ENCODE results near the gene TREML2.

The TREML2 gene

DNA sequence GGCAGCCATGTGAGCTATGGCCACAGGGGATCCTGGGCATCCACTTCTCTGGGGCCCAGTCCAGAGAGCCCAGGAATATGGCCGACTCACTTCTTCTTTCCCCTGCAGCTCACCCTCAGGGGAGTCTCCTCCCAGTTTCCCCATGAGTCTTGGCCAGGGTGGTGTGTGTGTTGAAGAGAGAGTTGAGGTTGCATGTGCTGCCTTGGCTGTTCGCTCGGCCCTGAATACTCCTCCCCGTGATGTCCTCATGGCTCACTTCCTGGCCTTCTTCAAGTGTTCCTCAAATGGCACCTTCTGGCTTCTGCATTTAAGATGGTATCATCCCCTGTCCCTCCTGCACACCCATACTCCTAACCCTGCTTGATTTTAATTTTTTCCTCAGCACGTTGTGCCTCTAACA lies 43.6 kb downstream of the TREML2 start:
- H3K4me3 ChIP-seq (ENCODE audit: low read length) = no peak overlapping the region
- no peaks in the 10 kb centered on the region for H3K27me3 ChIP-seq (ENCODE audit: control insufficient read depth, insufficient read depth, low read length)
- no peaks in the 10 kb centered on the region for H3K9me3 ChIP-seq (ENCODE audit: control insufficient read depth, low read depth, low read length)
- no peak overlapping the region for H3K27ac ChIP-seq (ENCODE audit: low read length)
- H3K9ac ChIP-seq (ENCODE audit: low read length) = no peak overlapping the region
- H3K36me3 ChIP-seq (ENCODE audit: control insufficient read depth, low read depth, low read length) = no peaks in the 10 kb centered on the region
- no peaks in the 10 kb centered on the region for H3K4me1 ChIP-seq (ENCODE audit: control insufficient read depth, low read depth, low read length)

DNA sequence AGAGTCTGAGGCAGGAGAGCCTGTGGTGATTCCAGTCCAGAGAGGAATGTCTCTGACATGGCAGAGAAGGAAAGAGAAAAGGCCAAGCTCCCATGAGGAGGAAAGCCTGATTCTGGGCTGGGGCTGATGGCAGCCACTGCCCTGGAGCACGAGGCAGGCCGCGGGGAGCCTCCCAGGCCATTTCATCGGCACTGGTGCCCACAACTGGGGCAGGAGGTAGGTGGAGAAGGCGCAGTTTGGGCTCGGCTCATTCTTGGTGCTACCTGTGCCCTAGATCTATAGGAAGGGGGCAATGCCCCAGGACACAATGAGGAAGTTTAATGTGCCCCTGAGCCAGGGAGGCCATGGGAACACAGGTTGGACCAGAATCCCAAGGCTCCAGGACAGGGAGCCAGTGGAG lies 44.2 kb downstream of the TREML2 start:
- no peaks in the 10 kb centered on the region for H3K9me3 ChIP-seq (ENCODE audit: control insufficient read depth, low read depth, low read length)
- no peak overlapping the region for H3K27ac ChIP-seq (ENCODE audit: low read length)
- no peaks in the 10 kb centered on the region for H3K27me3 ChIP-seq (ENCODE audit: control insufficient read depth, insufficient read depth, low read length)
- no peaks in the 10 kb centered on the region for H3K4me1 ChIP-seq (ENCODE audit: control insufficient read depth, low read depth, low read length)
- H3K4me3 ChIP-seq (ENCODE audit: low read length) = no peak overlapping the region
- H3K36me3 ChIP-seq (ENCODE audit: control insufficient read depth, low read depth, low read length) = no peaks in the 10 kb centered on the region
- H3K9ac ChIP-seq (ENCODE audit: low read length) = no peak overlapping the region

DNA sequence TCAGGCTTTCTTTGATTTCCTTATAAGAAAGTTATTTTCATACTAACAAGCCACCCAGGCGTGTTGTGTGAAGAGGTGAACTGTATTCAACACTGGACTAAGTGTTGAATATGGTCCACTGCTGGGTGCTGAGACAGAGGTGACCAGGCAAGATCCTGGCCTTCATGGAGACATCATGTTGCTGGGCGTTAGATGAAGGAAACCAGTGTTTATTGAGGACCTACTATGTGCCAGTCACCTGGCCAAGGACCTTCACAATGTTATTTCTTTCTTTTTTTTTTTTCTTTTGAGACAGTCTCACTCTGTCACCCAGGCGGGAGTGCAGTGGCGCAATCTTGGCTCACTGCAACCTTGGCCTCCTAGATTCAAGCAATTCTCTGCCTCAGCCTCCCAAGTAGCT lies 44.9 kb downstream of the TREML2 start:
- Histone ChIP-seq H3K9me3 (ENCODE audit: control insufficient read depth, low read depth, low read length) (no peaks in the 10 kb centered on the region), H3K4me1 (ENCODE audit: control insufficient read depth, low read depth, low read length) (no peaks in the 10 kb centered on the region), H3K27me3 (ENCODE audit: control insufficient read depth, insufficient read depth, low read length) (no peaks in the 10 kb centered on the region), H3K27ac (ENCODE audit: low read length) (no peak overlapping the region), H3K4me3 (ENCODE audit: low read length) (no peak overlapping the region), H3K9ac (ENCODE audit: low read length) (no peak overlapping the region), H3K36me3 (ENCODE audit: control insufficient read depth, low read depth, low read length) (no peaks in the 10 kb centered on the region)

DNA sequence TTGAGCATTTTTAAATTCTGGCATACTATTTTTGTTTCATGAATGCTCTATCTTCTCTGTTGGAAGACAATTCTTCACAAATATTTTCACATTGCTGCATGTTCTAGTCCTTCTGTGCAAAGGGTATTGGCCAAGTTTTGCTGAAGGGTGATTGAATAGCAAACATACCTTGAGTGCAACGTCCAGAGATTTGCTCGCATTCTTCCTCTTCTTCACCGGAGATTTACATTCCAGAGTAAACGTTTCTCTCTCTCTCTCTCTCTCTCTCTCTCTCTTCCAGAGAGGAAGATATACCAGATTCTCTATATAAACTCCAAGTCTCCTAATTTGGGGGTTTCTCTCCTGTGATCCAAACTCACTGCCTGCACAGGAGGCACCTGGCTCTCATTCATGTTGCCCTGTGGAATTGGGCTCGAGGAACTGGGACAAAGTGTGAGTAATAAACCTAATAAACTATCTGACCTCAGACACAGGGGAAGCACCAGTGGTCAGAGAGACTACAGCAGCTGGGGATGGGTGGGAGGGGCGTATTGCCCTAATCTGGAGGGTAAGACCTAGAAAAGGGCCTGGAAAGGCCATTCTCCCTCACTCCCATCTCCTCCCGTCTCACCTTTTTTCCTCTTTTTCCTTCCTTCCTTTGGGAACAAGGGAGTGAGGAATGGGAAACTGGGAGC lies 45.7 kb downstream of the TREML2 start:
- Histone ChIP-seq H3K27me3 (ENCODE audit: control insufficient read depth, insufficient read depth, low read length) (no peaks in the 10 kb centered on the region), H3K9ac (ENCODE audit: low read length) (no peak overlapping the region), H3K4me3 (ENCODE audit: low read length) (no peak overlapping the region), H3K4me1 (ENCODE audit: control insufficient read depth, low read depth, low read length) (no peaks in the 10 kb centered on the region), H3K36me3 (ENCODE audit: control insufficient read depth, low read depth, low read length) (no peaks in the 10 kb centered on the region), H3K27ac (ENCODE audit: low read length) (no peak overlapping the region), H3K9me3 (ENCODE audit: control insufficient read depth, low read depth, low read length) (no peaks in the 10 kb centered on the region)

DNA sequence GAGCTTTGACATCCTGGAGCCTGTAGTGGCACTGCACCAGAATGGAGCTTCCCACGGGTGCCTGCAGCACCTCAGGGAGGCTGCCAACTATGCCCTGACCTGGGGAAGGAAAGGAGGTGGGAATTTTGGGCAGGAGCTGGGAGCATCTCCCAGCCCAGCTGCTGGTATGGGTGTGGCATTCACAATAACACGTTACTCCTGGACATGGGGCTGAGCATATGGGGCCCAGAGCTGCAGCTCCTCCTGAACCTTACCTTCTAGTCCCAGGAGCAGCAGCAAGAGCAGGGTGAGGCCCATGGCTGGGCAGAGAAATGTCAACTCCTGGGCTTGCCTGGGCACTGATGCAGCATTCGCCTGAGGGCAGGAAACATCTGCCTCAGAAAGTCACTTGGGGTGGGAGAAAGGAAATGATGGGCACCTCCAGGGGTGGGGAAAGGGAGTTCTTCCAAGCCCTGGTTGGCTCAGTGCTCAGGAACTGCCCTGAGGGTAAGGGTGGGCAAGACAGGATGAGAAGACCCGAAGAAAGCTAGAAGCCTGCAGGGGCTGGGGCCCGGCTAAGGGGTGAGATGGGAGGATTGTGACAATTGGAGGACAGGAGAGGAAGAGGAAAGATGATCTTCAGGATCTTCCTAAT lies 46.8 kb downstream of the TREML2 start, which contains the start of gene TREML1:
Gene TREML1, minus strand, starts transcription at position 356 of the 634 bp plus-strand sequence. Its CDS starts 59 bp downstream, at position 297.
- Histone ChIP-seq H3K27me3 (ENCODE audit: control insufficient read depth, insufficient read depth, low read length) (no peaks in the 10 kb centered on the region), H3K9me3 (ENCODE audit: control insufficient read depth, low read depth, low read length) (no peaks in the 10 kb centered on the region), H3K27ac (ENCODE audit: low read length) (no peak within 1 kb of the TSS), H3K4me1 (ENCODE audit: control insufficient read depth, low read depth, low read length) (no peaks in the 10 kb centered on the region), H3K4me3 (ENCODE audit: low read length) (no peak within 1 kb of the TSS), H3K9ac (ENCODE audit: low read length) (no peak within 1 kb of the TSS), H3K36me3 (ENCODE audit: control insufficient read depth, low read depth, low read length) (no peaks in the 10 kb centered on the region)

DNA sequence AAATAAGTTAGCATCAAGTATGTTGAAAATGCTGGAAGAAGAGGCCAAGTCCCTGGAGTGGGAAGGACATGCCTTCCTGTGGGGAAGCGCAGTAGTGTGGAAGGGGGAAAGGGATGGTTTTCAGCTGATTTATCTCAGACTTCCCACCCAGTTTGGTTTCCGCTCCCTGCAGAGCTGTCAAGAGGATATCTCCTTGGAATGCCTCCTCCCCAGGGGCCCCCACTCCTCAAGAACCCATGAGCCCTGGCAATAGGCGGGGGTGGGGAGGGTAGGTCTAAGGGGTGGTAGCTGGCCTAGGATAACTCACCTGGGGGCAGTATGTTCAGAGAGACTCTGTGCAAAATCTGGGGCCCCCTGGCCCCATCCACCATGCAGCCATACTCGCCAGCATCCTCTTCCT lies 47.5 kb downstream of the TREML2 start:
- Histone ChIP-seq H3K27ac (ENCODE audit: low read length) (no peak overlapping the region), H3K9me3 (ENCODE audit: control insufficient read depth, low read depth, low read length) (no peaks in the 10 kb centered on the region), H3K36me3 (ENCODE audit: control insufficient read depth, low read depth, low read length) (no peaks in the 10 kb centered on the region), H3K9ac (ENCODE audit: low read length) (no peak overlapping the region), H3K27me3 (ENCODE audit: control insufficient read depth, insufficient read depth, low read length) (no peaks in the 10 kb centered on the region), H3K4me1 (ENCODE audit: control insufficient read depth, low read depth, low read length) (no peaks in the 10 kb centered on the region), H3K4me3 (ENCODE audit: low read length) (no peak overlapping the region)

DNA sequence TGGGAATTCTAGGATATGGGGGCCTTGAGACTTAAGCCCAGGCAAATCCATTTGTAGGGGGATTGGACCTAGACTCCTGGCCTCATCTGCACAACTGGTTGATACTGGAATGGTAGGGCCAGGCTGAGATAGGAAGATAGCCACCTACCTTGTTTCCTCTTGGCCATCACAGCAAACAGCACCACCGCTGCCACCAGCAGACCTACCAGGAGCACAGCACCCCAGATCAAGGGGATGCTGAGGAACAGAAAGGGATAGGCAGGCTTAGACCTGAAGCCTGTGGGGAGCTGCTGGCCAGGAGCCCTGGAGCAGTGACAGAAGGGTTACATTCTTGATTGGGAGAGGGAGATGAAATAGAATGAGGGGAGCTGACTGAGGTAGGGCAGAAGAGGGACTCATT lies 50.3 kb downstream of the TREML2 start:
- H3K36me3 ChIP-seq (ENCODE audit: control insufficient read depth, low read depth, low read length) = no peaks in the 10 kb centered on the region
- no peaks in the 10 kb centered on the region for H3K4me1 ChIP-seq (ENCODE audit: control insufficient read depth, low read depth, low read length)
- H3K9me3 ChIP-seq (ENCODE audit: control insufficient read depth, low read depth, low read length) = no peaks in the 10 kb centered on the region
- no peak overlapping the region for H3K27ac ChIP-seq (ENCODE audit: low read length)
- H3K9ac ChIP-seq (ENCODE audit: low read length) = no peak overlapping the region
- no peaks in the 10 kb centered on the region for H3K27me3 ChIP-seq (ENCODE audit: control insufficient read depth, insufficient read depth, low read length)
- H3K4me3 ChIP-seq (ENCODE audit: low read length) = no peak overlapping the region

DNA sequence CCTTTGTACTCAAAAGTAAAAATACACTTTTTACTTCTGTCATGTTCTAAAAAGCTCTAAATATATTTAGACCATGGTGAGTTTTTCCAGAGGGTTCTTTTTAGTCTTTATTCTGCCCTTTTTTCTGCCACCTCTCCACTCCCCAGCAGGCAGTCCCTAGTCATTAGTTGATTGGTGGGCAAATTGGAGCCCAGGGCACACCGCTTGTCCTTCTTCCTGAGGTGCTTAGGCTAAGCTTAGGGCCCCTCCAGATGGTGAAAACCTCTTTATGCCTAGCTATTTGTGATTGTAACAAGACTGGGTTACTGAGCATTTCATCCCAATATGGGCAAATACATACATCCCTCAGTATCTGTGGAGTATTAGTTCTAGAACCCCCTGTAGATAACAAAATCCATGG lies 53.0 kb downstream of the TREML2 start:
- no peak overlapping the region for H3K27ac ChIP-seq (ENCODE audit: low read length)

More for the DNA sequence above, 53.0 kb downstream of the TREML2 start:
- Histone ChIP-seq H3K36me3 (ENCODE audit: control insufficient read depth, low read depth, low read length) (no peaks in the 10 kb centered on the region), H3K9me3 (ENCODE audit: control insufficient read depth, low read depth, low read length) (no peaks in the 10 kb centered on the region), H3K4me1 (ENCODE audit: control insufficient read depth, low read depth, low read length) (no peaks in the 10 kb centered on the region), H3K27me3 (ENCODE audit: control insufficient read depth, insufficient read depth, low read length) (no peaks in the 10 kb centered on the region), H3K9ac (ENCODE audit: low read length) (no peak overlapping the region), H3K4me3 (ENCODE audit: low read length) (no peak overlapping the region)

Data from iPS-18a (cell line).